GM18870 (cell line): ENCODE data around the gene SPATA25.

Experiments
- ATAC-seq: cut with Tn5 transposase; IDR thresholded peaks from one replicate; pipeline ENCODE4 v1.9.1; 2021; ENCODE audit warnings: moderate library complexity; ENCODE audit not compliant: unreplicated experiment

Gene SPATA25

GRCh38 chr20:45867136-45867818, 20.1 kb downstream of the SPATA25 start:
- no peak for ATAC-seq

GRCh38 chr20:45866454-45866853, 21.0 kb downstream of the SPATA25 start:
- ATAC-seq = no peak

GRCh38 chr20:45863543-45864470, 23.6 kb downstream of the SPATA25 start:
- no peak for ATAC-seq

- no peak for ATAC-seq
Measured at GRCh38 chr20:45861221-45862075, 26.0 kb downstream of the SPATA25 start.

GRCh38 chr20:45860560-45861220, 26.7 kb downstream of the SPATA25 start:
- ATAC-seq = no peak

- ATAC-seq = no peak
Measured at GRCh38 chr20:45859916-45860315, 27.5 kb downstream of the SPATA25 start.

GRCh38 chr20:45857882-45858216, 29.6 kb downstream of the SPATA25 start:
- ATAC-seq = no peak

GRCh38 chr20:45857114-45857881, 30.1 kb downstream of the SPATA25 start, which contains the start of the genes ACOT8 and ZSWIM3:
Gene ACOT8 (minus strand): TSS chr20:45857392. CDS start chr20:45857315, 77 bp downstream.
Gene ZSWIM3 (plus strand): TSS chr20:45857614. CDS start chr20:45857826, 212 bp downstream.
- ATAC-seq = peak; percentile 97

GRCh38 chr20:45853484-45853883, 33.9 kb downstream of the SPATA25 start:
- ATAC-seq = no peak

GRCh38 chr20:45852326-45852725, 35.1 kb downstream of the SPATA25 start:
- no peak for ATAC-seq

GRCh38 chr20:45851501-45851900, 35.9 kb downstream of the SPATA25 start:
- no peak for ATAC-seq

GRCh38 chr20:45850926-45851325, 36.5 kb downstream of the SPATA25 start:
- ATAC-seq = no peak

- ATAC-seq = no peak
Measured at GRCh38 chr20:45850238-45850637, 37.2 kb downstream of the SPATA25 start.

- no peak for ATAC-seq
Measured at GRCh38 chr20:45848969-45849582, 38.3 kb downstream of the SPATA25 start.

GRCh38 chr20:45848421-45848820, 39.0 kb downstream of the SPATA25 start:
- no peak for ATAC-seq

- no peak for ATAC-seq
Measured at GRCh38 chr20:45845452-45845851, 42.0 kb downstream of the SPATA25 start.

GRCh38 chr20:45843506-45843905, 43.9 kb downstream of the SPATA25 start:
- ATAC-seq = no peak

GRCh38 chr20:45842169-45842812, 45.1 kb downstream of the SPATA25 start:
- ATAC-seq = no peak
